NCI-H510A (cell line): ENCODE results near the gene TXNL4B.
"Not testable (repeated sequence)": the region's sequence is repeated elsewhere in the genome, so short reads cannot be mapped to it uniquely, and the experiment has no call there.

ENCODE experiments used
- DNase-seq: peaks from one replicate; lab custom pipeline; 2025; lab: John Stamatoyannopoulos, UW

TXNL4B gene

DNA sequence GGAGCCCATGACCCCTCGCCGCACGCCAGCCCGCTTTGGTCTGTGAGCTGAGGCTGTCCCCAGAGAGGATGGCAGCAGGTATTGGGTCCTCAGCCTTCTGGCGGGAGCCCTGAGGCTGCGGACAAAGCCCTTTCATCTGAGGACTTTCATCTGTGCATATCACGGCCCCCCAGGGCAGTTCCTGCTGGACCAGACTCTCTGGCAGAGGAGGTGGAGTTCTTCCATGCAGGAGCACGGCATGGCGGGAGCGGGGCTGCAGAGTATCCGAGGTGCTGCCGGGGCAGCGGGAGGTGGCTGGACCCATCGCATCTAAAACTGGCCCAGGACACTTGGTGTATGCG is 19.0 kb upstream of the TXNL4B start:
- no peak for DNase-seq

DNA sequence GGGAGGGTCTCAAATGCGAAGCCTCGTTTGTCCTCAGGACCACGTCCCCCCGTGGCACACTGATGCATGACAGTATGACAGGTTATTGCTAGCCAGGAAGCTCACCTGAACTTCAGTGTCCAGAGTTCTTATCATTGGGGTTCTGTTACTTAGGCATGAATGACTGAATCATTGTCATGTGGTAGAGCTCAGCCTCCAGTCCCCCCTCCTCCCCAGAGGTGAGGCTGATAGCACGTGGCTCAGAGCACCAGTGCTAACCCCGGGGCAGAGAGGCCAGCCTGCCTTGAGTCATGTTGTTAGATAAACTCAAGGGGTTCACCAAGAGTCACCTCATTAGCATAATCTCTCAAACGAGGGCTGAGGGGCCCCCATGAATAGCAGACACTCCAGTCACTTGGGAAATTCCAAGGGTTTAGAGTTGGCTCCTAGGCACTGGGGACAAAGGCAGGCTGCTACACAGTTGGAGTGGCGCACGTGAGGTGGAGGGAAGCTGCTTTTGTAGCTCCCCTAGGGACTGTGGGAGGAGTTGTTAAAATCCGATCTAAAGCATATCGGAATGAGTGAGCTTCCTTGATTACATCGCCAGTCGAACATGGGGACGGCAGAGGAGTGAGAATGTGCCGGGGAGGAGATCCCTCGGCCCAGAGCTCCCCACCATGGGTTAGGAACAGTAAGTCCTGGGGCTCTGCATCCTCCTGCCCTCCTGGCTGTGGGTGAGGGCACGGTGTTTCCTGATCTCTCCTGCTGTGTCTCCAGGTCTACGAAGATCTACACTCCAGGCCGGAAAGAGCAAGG is 18.4 kb upstream of the TXNL4B start:
- DNase-seq, result no peak

GRCh38 chr16:72110662-72111615 is 17.5 kb upstream of the TXNL4B start:
- no peak for DNase-seq

DNA sequence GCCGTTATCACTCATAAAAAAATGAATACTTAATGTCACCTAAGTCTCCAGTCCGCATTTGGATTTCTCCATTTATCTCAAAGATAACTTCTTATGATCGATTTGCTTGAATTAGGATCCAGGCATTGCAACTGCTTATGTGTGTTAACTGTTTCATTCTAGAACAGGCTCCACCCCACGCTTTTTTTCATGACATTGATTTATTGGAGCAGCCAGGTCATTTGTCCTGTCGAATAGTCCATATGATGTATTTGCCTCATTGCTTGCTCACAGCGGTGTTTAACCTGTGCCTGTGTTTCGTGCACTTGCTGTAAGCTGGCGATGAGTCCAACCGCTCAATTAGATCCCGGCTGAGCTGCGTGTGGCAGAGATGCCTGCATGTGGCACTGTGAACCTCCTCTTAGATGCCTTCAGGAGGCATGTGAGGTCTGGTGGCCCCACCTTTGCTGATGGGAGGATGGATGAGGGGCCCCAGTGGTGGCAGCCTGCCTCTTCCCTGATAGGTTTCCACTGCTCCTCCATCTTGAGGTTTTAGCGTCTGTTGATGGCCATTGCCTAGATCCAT is 16.6 kb upstream of the TXNL4B start:
- no peak for DNase-seq

- no peak for DNase-seq
These were observed 15.9 kb upstream of the TXNL4B start for GRCh38 chr16:72109300-72109699.

DNA sequence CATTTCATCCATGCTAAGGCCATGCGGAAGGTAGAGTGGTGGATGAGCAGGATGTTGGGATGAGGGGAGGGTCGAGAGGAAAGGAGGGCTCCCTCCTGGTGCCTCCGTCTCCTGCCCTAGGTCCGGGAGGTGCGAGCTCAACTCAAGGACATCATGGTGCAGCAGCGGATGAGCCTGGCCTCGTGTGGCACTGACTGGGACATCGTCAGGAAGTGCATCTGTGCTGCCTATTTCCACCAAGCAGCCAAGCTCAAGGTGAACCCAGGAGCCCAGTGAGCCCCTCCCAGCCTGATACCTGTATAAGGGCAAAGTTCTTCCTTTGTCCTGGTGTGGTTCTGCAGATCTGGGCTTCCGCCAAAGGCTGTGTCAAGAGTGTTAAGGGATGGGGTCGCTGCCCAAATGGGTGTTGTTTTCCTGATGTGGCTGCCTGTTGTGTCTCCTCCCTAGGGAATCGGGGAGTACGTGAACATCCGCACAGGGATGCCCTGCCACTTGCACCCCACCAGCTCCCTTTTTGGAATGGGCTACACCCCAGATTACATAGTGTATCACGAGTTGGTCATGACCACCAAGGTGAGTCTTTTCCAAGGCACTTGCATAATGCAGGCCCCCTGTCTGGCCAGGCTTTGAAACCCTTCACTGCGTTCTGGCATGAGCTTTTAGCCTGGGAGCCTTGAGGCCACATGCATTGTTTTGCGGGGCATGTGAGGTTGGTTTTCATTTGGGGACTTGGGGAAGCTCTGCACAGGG is 15.1 kb upstream of the TXNL4B start:
- no peak for DNase-seq

GRCh38 chr16:72107371-72107770 is 14.0 kb upstream of the TXNL4B start:
- no peak for DNase-seq

- DNase-seq, result no peak
These were observed 12.6 kb upstream of the TXNL4B start for GRCh38 chr16:72105978-72106377.

DNA sequence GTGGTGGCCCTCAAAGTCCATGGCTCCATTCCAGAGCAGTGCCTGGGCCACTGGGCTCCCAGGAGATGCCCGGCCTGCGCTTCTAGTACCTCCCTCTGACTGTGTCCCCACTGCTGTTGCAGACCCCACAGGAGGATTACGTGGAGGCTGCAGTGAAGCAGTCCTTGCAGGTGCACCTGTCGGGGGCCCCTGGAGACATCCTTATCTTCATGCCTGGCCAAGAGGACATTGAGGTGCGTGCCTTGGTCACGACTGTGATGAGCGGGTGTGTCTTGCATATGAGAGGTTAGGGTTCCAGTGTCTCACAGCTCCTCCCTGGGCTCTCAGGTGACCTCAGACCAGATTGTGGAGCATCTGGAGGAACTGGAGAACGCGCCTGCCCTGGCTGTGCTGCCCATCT is 11.5 kb upstream of the TXNL4B start:
- DNase-seq, result no peak

DNA sequence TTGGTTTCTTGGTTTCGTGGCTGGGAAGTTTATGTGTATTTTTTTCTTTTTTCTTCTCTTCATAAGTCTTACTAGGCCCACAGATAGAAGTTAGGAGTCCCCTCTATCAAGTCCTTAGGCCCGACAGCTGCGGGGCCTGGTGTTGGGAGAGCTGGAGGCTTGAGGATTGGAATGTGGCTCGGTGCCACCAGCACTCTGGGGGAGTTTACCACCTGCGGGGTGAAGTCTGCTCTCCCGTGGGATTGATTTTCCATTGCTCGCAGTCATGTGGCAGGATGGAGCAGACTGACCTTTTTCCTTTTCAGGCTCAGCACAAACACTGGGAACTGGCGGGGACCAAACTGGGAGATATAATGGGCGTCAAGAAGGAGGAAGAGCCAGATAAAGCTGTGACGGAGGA is 7.8 kb upstream of the TXNL4B start:
- no peak for DNase-seq

DNA sequence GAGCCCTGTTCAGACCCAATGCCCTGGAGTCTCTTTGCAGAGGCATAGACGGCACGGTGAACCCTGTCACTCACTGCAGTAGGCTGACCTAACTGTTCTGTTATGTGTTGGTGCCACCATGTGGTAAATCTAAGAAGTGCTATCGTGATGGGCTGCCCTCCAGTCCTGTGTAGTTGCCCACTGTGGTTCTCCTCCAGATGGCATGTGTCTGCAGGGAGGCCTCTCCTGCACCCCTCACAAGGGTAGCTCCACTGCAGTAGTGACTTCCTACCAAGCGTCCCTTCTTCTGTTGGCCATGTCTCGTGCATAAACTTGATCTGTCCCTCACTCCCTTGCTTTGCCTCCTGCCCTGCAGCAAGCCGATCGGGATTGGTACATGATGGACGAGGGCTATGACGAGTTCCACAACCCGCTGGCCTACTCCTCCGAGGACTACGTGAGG is 6.0 kb upstream of the TXNL4B start:
- no peak for DNase-seq

GRCh38 chr16:72098936-72099335 is 5.5 kb upstream of the TXNL4B start:
- DNase-seq, result no peak

DNA sequence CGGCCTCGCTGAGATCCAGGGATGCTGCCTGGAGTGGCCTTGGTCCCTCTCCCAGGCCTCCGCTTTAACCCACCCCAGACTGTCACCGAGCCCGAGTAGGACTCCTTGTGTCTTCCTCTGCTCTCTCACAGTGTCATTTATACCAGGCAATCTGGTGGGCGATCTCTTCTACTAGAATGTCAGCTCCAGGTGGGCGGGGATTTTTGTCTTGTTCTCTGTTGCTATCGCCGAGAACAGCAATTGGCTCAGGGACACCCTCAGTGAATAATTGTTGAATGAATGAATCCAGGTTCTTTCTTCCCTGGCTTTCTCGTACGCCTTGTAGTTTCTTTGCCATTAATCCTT is 818 bp upstream of the TXNL4B start:
- no peak for DNase-seq

- DNase-seq, result no peak
These were observed 480 bp downstream of the TXNL4B start for GRCh38 chr16:72092832-72093447.

GRCh38 chr16:72091217-72091616 is 2.2 kb downstream of the TXNL4B start:
- DNase-seq, result no peak

GRCh38 chr16:72085002-72085401 is 8.4 kb downstream of the TXNL4B start:
- DNase-seq, result no peak

DNA sequence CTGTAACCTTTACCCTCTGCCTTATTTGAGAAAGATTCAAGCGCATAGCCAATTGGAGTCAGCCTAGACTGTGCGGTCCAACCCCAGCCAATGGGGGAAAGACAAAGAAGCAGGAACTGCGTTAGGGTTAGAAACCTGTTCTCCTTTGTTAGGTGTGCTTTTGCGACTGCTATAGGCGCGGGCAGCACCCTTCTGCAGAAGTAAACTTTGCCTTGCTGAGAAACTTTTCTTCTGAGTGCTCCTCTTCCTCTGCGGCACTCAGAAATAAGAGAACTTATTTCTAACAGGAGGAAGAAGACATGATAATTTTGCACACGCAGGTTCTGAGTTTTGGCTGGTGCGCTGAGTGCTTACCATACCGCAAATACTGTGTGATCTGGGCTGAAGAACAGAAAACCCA is 9.0 kb downstream of the TXNL4B start:
- DNase-seq, result no peak

DNA sequence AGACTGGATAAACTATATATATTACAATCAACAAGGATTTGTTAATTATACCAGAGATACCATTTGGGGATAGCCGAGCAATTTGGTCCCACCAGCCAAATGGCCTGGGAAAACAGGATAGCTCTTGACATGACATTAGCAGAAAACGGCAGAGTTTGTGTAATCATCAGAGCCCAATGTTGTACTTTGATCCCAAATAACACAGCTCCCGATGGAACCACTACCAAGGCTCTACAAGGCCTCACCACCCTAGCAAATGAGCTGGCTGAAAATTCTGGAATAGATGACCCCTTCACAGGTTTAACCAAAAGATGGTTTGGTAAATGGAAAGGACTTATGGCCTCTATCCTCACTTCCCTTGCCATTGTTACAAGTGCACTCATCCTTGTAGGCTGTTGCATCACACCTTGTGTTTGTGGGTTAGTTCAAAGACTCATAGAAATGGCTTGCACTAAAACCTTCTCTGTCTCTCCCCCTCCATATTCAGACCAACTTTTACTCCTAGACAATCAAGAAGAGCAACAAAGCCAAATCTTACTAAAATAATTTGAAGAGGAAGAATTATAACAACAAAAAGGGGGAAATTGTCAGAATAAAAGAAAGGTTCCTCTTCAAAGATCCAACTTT is 9.5 kb downstream of the TXNL4B start:
- DNase-seq, result no peak

- not testable (repeated sequence) for DNase-seq
These were observed 16.3 kb downstream of the TXNL4B start for GRCh38 chr16:72076991-72077706.

GRCh38 chr16:72075067-72075466 is 18.4 kb downstream of the TXNL4B start:
- DNase-seq, result not testable (repeated sequence)
